NCI-H187 (cell line): ENCODE data around the gene ACP1.

ENCODE experiments used
- DNase-seq, 2 experiments: peaks; one replicate each; lab custom pipeline; 2025; lab: John Stamatoyannopoulos, UW

Gene ACP1

DNA sequence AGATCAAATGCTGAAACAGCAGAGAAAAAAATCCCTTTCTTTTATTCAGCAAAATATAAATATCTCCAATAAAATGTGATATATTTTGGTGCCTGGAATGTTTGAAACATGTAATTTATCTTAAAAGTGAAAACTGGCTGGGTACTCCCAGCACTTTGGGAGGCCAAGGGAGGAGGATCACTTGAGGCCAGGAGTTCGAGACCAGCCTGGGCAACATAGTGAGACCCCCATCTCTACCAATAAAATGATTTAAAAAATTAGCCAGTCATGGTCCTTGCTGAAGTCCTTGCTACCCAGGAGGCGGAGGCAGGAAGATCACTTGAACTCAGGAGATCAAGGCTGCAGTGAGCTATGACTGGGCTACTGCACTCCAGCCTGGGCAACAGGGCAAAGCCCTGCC, 9.6 kb upstream of the ACP1 start:
- DNase-seq, result no peak

DNA sequence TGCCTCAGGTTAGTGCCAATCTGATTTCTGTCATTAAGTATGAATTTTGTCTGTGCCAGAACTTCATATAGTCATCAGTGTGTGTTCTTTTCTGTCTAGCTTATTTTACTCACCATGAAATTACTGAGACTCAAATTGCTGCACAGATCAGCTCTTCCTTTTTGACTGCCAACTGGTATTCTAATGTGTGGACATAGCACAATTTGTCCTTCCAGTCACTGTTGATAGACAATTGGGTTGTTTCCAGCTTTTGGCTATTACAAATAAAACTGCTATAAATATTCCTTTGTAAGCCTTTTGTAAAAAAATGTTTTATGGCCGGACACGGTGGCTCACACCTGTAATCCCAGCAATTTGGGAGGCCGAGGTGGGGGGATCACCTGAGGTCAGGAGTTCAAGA, 8.7 kb upstream of the ACP1 start:
- no peak for DNase-seq

GRCh38 chr2:257429-257828, 7.3 kb upstream of the ACP1 start:
- DNase-seq, result no peak

GRCh38 chr2:257842-258241, 6.9 kb upstream of the ACP1 start:
- DNase-seq, result no peak

- no peak for DNase-seq
Observed at GRCh38 chr2:258933-259332, 5.8 kb upstream of the ACP1 start.

GRCh38 chr2:259789-260331, 4.9 kb upstream of the ACP1 start:
- no peak for DNase-seq

DNA sequence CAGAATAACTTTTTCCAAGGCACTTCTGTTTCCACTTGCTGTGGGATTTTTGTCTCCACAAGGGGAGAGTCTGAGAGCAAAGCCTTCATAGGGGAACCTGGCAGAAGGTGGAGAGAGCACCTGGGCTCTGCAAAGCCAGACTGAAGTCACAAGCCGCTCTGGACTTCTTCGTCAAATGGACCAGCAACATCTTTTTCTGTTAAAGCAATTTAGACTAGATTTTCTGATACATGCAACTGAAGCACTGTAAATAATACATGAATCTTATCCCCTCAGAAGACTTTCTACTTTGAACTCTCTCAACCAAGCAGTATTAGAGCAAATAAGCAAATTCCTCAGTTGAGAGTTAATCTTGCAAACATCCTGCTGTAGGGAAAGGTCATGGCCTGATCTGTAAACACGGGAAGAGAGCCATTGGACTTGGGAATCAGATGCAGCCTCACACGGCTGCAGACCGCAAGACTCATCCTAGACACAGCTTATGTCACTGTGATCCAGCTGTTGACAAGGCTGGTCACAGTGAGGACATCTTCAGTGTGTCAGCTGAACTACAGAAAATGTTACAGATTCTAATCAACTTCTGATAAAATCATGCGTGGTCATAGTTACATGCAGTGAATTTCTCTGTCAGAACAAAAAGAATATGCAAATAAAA, 4.1 kb upstream of the ACP1 start:
- DNase-seq, result no peak

DNA sequence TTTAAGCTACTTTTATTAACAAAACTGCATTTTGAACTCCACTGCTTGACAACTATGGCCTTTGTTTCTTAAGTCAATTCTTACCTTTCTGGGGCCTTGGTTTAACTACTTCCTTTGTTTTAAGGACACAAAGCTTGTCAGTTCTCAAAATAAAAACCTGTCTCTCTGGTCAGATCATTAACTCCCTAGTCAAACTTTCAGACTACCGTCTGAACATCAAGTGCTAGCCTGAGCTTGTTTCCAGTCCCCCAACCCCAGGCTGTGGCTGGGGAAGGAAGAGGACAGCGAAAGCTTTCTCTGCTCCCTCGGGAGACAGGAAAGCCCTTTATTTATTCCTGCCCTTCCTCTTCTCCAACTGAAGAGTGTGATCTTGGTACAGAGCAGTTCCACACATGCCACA, 2.6 kb upstream of the ACP1 start:
- no peak for DNase-seq

DNA sequence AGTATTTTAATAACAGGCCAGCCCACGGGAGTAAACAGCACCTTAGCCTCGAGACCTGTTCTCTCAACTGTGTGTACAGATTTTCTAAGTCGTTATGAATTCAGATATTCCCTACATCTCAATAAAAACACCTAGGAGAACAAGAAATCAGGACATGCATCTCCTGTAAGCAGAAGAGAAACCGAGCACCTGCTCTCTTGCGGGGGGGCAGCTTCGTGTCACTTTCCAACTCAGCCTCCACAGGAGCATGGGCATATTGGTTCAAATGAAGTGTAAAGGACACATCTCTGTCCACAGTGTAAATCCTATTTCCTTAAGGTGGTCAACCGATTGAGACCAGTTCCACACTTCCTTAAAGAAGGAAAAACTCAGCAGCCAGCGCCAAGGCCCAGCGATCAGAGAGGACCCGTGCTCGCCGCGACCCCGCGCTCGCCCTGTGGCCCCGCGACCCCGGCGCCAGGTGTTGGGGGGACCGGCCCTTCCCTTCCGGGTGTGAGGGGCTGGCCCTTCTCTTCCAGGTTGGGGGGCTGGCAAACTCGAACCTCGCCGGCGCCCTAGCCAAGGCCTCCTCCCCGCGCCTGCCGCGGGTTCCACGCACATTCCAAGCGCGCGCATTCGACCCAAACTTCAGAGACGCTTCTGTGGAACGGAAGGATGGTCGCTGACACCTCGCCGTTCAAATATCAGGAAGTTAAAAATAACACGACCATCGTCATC, 1.6 kb upstream of the ACP1 start:
- DNase-seq, result no peak

GRCh38 chr2:263774-264492, 814 bp upstream of the ACP1 start, which contains the start of gene SH3YL1:
Gene SH3YL1, minus strand, starts transcription at chr2:264032. Its CDS starts 48 bp downstream, at chr2:263984.
- peak; percentile 48 to 71 for DNase-seq

GRCh38 chr2:268323-268722, 3.6 kb downstream of the ACP1 start:
- no peak for DNase-seq

- no peak for DNase-seq
Observed at GRCh38 chr2:269356-270030, 4.7 kb downstream of the ACP1 start.

DNA sequence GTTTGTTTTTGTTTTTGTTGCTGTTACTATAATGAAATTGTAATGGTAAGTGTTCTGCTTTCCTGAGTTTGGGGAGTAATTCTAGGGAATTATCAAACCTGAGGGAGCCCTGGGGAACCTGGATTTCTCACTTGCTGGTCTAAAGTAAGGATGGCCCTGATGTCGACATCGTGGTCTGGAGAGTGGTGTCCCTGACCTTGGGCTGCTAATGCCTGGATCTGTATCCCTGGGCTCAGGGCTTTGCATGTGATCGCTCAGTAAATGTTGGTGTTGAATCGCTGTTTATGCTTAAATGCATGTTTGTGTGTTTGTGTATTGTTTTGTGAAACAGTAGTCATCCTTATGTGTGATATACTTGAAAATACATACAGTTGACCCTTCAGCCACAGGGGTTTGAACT, 6.1 kb downstream of the ACP1 start:
- DNase-seq, result no peak

DNA sequence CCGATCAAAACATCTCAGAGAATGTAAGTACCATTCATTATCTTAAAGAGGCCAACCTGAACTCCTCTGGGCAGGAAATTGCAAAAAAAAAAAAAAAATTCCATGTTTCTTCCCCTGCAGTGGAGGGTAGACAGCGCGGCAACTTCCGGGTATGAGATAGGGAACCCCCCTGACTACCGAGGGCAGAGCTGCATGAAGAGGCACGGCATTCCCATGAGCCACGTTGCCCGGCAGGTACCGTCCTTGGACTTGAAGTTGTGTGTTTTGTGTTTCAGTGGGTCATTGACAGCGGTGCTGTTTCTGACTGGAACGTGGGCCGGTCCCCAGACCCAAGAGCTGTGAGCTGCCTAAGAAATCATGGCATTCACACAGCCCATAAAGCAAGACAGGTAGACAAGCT, 7.2 kb downstream of the ACP1 start:
- no peak for DNase-seq

DNA sequence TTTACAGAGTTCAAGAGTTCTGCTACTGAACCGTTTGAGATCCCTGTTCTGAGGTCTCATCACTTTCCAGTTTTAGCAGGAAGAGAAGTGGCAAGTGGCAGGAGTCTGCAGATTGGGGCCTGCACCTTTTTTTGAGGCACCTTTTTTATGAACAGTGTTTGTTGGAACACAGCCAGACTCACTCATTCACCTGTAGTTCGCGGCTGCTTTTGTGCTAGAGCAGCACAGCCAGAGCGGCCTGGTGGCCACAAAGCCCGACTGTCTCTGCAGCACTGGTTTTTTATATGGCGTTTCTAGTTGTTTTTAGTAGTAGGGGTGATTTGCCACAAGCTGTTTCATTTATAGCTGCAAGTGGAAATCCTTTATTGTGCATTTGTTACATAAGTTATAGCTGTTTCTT, 8.6 kb downstream of the ACP1 start:
- peak in 1 of 2 experiments; percentile 26 for DNase-seq

DNA sequence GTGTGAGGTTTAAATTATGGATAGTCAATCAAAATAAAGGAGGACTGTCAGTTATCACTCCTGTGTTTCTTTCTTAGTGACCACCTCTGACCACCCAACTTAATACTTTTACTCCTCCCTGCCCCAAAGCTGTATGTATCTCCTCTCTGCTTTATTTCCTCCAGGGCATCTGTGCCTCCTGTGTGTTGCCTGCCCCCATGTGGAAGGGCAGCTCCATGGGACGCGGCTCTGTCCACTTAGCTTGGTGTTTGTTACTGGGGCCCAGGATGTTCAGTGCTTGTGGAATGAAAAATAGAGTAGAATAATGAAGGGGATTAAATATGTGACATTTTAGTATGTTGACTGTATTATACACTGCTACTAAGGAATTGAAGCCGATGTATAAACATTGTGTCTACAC, 9.8 kb downstream of the ACP1 start:
- DNase-seq, result no peak

DNA sequence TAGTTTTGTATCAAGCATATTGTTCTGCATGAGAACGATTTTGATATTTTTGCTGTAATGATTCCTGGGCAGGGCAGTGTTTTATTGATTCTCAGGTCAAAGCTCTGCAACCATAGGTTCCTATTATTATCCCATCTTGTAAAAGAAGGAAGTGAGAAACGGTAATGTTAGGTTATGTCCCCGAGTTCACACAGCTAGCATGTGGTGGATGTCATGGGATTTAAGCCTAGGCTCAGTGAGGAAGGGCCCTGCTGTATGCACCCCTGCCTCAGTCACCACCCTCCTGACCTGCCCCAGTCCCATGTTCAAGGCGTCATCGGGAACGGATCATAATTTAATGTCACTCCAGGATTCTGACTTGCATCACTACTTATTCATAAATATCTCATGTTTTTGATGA, 10.7 kb downstream of the ACP1 start:
- no peak for DNase-seq

DNA sequence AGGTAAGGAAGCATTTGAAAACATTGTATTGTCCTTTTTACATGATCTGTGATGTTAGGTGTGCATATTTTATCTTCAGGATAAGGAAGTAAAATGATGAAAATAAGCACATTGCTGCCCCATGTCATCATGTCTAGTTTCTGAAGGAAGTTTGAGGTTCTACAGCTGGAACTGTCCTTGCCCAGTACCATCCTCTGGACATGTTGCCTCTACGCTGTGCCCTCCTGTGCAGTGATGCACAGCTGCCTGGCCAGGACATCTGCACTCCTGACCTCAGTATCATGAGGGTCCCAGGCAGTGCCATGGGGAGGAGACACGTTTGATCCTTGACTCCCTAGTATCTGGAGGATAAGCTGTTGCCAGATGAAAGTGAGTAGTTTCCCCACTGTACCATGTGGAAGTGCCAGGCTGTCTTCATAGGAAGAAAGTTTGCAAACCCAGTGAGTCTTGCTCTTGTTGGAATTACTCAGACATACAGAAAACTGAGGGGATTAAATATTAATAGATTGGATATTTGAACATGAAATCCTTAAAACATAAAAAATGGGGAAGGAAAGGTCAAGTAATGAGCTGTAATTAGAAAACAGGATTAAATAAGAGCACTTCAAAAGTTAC, 13.7 kb downstream of the ACP1 start:
- no peak for DNase-seq

- DNase-seq, result no peak
Observed at GRCh38 chr2:278927-279320, 14.2 kb downstream of the ACP1 start.

- no peak for DNase-seq
Observed at GRCh38 chr2:279366-279765, 14.6 kb downstream of the ACP1 start.

DNA sequence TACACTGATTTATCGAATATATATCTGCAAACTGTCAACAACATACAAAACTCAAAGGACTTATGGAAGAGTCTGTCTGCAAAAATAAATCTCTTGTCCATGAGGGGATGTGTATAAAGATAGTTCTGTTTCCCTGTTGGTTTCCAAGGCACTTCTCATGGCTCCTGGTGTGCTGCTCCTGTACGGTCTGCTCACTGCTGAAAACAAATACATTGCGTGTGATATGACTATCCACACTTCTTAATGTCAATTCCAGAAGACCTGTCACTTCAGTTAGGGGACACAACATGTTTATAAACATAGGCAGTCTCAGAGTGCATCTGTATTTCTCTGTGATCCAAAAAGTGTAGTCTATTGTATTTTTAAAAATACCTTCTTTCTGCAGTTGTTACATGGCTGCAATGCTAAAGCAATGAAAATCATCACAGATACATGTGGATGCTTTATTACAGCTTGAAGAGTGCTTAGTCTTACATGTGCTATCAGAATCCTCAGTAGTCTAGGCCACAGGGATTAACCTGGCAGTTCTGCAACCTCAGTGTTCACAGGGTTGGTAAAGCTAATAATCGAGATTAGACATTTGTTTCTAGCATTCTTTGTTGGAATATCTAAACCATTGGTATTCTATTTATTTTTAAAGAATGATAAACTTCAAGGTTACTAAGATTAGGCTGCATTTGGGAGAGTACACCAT, 15.4 kb downstream of the ACP1 start:
- no peak for DNase-seq
